ENCODE results near the gene CDK14. TPM values are rescaled to one million over a fixed set of nuclear protein-coding genes. Genes with fewer than 3 reads are reported as not detected.

The CDK14 gene
- total and polyA plus RNA-seq, 5 experiments from 2014 or later = 0.15 to 3.6 (median 2.8) TPM; not detected in 2

DNA sequence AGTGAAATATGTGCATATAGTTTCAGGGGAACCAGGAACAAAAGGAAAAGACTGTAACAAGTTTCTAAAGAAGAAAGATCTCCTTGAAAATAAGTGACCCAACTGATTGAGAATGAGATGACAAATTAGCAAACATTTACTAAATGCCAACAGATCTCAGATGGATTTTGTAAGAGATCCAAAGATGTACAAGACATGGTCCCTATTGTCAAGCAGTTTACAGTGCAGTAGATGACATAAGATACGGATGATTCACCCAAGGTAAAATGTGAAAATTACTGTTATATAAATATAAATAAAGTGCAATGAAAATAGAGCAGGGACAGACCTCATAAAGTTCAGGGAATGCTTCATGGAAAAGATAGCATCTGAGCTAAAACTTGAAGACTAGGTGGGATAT lies 546.6 kb downstream of the CDK14 start:
- H3K4me3 Mint-ChIP-seq = no peak overlapping the region
- H3K9me3 Mint-ChIP-seq = peaks cover 0 to 5% (median 0%) of the 10 kb centered on the region in 9 donors
- no peak overlapping the region for H3K27ac Mint-ChIP-seq
- DNase-seq = no peak
- POLR2A ChIA-PET = no interaction called here
- ATAC-seq = no peak
- H3K36me3 Mint-ChIP-seq = no peaks in the 10 kb centered on the region
- H3K27me3 Mint-ChIP-seq = peaks cover 0 to 20% (median 4%) of the 10 kb centered on the region in 5 donors
- peaks cover 0 to 15% (median 0%) of the 10 kb centered on the region in 4 donors for H3K4me1 Mint-ChIP-seq

DNA sequence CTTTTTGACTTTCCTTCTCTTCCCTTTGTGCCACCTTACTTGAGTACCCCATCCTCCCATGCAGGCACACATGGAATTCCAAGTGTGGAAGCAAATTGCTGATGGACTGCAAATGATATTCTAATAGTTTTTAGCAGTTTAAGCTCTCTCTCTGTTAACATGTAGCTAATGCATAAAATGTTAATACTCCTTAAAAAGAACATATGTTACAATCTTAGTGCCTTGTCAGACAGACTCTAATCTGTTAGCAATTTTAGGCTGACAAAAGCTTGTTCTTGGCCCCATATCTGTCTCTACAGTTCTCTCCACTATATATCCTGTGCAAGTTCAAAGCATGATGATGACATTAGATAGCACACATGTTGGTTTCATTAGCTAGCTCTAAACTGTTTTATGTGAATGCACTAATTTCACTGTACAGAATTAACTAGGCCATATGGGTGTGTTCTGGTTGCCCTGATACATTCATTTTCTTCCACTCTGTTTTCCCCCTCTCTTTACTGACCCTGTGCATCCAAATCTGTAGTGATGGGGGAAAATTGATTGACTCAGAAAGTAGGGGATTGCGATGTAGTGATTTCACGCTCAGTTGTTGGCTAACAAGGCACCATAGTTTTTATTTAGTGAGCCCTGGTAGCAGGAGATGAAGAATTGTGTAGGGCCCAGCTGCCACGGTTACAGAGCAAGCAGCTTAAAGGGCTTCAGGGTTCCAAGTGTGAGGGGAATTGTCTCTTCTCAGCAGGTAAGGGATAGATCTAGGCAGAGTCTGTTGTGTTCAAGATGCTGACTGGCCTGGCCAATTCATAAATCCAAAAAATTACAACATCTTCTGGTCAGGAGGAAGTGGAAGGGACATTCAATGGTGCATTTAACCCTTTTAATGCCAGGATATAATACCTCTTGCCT lies 553.5 kb downstream of the CDK14 start:
- POLR2A ChIA-PET = no interaction called here
- Mint-ChIP-seq H3K4me1 (no peaks in the 10 kb centered on the region), H3K27me3 (peaks cover 0 to 9% (median 0%) of the 10 kb centered on the region in 5 donors), H3K9me3 (no peaks in the 10 kb centered on the region), H3K4me3 (no peak overlapping the region), H3K27ac (no peak overlapping the region), H3K36me3 (no peaks in the 10 kb centered on the region)
- ATAC-seq = no peak
- no peak for DNase-seq

DNA sequence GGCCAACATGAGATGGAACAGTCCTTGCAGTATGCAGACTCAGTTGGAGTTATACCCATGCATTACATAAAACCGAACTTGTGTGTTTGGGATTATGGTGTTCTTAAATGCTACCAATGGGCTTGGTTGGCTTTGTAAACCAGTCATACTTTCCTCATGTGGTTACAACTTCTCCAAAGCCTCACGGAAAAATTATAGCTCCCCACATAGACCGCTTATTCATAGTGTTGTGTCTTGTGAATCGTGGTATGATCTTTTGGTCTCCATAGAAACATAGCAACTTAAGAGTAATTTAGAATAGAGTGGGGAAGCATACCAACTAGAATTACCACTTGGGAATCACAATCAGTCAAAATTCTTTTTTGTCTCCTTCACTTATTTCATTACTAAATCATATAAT lies 555.8 kb downstream of the CDK14 start:
- H3K27ac Mint-ChIP-seq = no peak overlapping the region
- no peak overlapping the region for H3K4me3 Mint-ChIP-seq
- H3K27me3 Mint-ChIP-seq = peaks cover 0 to 12% (median 0%) of the 10 kb centered on the region in 5 donors
- H3K9me3 Mint-ChIP-seq = no peaks in the 10 kb centered on the region
- no peaks in the 10 kb centered on the region for H3K36me3 Mint-ChIP-seq
- ATAC-seq (no peak), DNase-seq (no peak)
- no peaks in the 10 kb centered on the region for H3K4me1 Mint-ChIP-seq
- POLR2A ChIA-PET = no interaction called here

- peaks cover 0 to 8% (median 0%) of the 10 kb centered on the region in 5 donors for H3K27me3 Mint-ChIP-seq
- POLR2A ChIA-PET = no interaction called here
- H3K36me3 Mint-ChIP-seq = no peaks in the 10 kb centered on the region
- ATAC-seq = no peak
- H3K4me1 Mint-ChIP-seq = no peaks in the 10 kb centered on the region
- DNase-seq = no peak
- no peaks in the 10 kb centered on the region for H3K9me3 Mint-ChIP-seq
- H3K27ac Mint-ChIP-seq = no peak overlapping the region
- no peak overlapping the region for H3K4me3 Mint-ChIP-seq
These were observed 560.4 kb downstream of the CDK14 start for GRCh38 chr7:91156316-91157185.

GRCh38 chr7:91157579-91158320 lies 561.6 kb downstream of the CDK14 start:
- Mint-ChIP-seq H3K27ac (no peak overlapping the region), H3K9me3 (no peaks in the 10 kb centered on the region), H3K36me3 (no peaks in the 10 kb centered on the region), H3K4me3 (no peak overlapping the region), H3K27me3 (peaks cover 0 to 8% (median 0%) of the 10 kb centered on the region in 5 donors), H3K4me1 (no peaks in the 10 kb centered on the region)
- no peak for ATAC-seq
- no peak for DNase-seq
- POLR2A ChIA-PET = no interaction called here

DNA sequence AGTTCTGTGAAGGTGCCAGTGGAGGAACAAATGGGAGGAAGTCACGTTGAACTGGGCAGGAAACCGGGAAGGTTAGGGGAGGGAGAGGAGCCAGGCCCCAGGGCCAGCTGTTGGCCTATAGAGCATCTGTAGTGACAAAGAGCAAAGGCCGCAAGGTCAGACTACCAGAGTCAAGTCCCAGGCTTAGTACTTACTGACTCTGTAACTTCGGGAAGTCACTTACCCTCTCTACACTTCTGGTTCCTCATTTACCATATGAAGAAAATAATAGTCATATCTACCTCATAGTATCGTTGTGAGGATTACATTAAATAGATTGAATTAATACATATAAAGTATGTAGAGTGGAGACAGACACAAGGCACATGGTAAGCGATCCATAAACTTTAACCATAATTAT lies 566.3 kb downstream of the CDK14 start:
- peaks cover 0 to 4% (median 0%) of the 10 kb centered on the region in 5 donors for H3K27me3 Mint-ChIP-seq
- no peak for DNase-seq
- H3K27ac Mint-ChIP-seq = no peak overlapping the region
- POLR2A ChIA-PET = no interaction called here
- H3K4me1 Mint-ChIP-seq = peaks cover 0 to 19% (median 0%) of the 10 kb centered on the region in 4 donors
- no peaks in the 10 kb centered on the region for H3K9me3 Mint-ChIP-seq
- no peak overlapping the region for H3K4me3 Mint-ChIP-seq
- ATAC-seq = no peak
- H3K36me3 Mint-ChIP-seq = no peaks in the 10 kb centered on the region

- Mint-ChIP-seq H3K9me3 (no peaks in the 10 kb centered on the region), H3K4me1 (peaks cover 0 to 19% (median 0%) of the 10 kb centered on the region in 4 donors), H3K27me3 (peaks cover 0 to 4% (median 0%) of the 10 kb centered on the region in 5 donors), H3K4me3 (no peak overlapping the region), H3K36me3 (no peaks in the 10 kb centered on the region), H3K27ac (peak overlapping the region in 2 of 10 donors; percentile 10 to 13)
- no peak for DNase-seq
- no peak for ATAC-seq
- POLR2A ChIA-PET = no interaction called here
These were observed 568.4 kb downstream of the CDK14 start for GRCh38 chr7:91164506-91164905.

DNA sequence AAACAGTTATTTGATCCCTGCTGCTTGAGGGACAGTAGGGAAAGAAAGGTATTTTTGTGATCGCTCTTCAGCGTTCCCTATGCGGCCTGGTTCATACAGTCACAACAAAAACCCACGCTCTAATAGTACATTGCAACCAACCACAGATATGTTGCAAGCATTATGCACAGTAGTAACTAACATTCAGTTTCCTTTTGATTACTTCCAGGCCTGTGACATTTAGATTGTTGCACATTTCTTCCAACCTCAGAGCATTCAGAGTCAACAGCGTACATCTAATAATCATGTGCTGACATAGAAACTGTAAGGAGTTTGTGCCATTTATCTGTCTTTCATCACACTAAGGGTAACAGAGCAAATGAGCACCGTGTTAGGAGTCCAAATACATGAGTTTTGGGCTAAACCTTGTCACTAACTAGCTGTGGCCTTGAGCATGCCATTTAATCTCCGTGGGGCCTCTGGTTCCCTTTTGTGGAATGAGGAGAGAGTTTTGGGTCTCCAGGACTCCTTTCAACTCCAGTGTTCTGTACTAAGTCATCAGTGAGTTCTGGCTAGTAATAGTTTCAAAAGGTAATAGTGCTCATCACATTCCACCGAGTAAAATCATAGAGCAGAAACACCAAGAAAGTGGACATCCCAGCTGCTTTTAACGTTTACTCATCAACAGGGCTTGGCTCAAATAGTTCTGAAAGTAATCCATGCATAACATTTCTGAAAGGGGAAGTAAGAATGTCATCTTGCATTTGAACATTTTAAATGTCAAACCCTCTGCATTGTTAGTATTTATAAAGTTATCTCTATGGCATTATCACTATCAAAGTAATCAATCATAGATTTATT lies 569.1 kb downstream of the CDK14 start:
- ATAC-seq (no peak), DNase-seq (no peak)
- POLR2A ChIA-PET = no interaction called here
- H3K4me1 Mint-ChIP-seq = peaks cover 0 to 19% (median 0%) of the 10 kb centered on the region in 4 donors
- H3K27ac Mint-ChIP-seq = peak overlapping the region in 1 of 10 donors; percentile 10
- H3K36me3 Mint-ChIP-seq = no peaks in the 10 kb centered on the region
- no peaks in the 10 kb centered on the region for H3K9me3 Mint-ChIP-seq
- H3K4me3 Mint-ChIP-seq = no peak overlapping the region
- H3K27me3 Mint-ChIP-seq = peaks cover 0 to 3% (median 0%) of the 10 kb centered on the region in 5 donors

DNA sequence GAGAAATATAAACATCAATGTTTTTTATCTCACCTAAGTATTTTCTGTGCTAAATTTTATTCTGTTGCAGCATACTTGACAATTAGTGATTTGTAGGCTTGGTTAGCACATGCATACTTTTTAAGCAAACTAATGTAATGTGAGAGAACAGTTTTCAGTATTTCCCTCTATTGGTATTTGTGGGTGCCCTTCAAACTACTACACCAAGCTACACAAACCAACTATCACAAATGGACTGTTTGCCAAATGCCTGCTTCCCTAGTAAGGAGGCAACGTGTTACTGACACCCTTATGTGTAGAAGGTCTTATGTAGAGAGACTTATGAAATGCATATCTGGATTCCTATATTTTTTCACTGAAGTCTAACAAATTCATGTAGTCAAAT lies 569.7 kb downstream of the CDK14 start:
- H3K27ac Mint-ChIP-seq = peak overlapping the region in 1 of 10 donors; percentile 10
- H3K4me3 Mint-ChIP-seq = no peak overlapping the region
- POLR2A ChIA-PET = no interaction called here
- H3K9me3 Mint-ChIP-seq = no peaks in the 10 kb centered on the region
- H3K4me1 Mint-ChIP-seq = peaks cover 0 to 19% (median 0%) of the 10 kb centered on the region in 4 donors
- no peak for DNase-seq
- H3K36me3 Mint-ChIP-seq = no peaks in the 10 kb centered on the region
- peaks cover 0 to 3% (median 0%) of the 10 kb centered on the region in 5 donors for H3K27me3 Mint-ChIP-seq
- ATAC-seq = no peak

DNA sequence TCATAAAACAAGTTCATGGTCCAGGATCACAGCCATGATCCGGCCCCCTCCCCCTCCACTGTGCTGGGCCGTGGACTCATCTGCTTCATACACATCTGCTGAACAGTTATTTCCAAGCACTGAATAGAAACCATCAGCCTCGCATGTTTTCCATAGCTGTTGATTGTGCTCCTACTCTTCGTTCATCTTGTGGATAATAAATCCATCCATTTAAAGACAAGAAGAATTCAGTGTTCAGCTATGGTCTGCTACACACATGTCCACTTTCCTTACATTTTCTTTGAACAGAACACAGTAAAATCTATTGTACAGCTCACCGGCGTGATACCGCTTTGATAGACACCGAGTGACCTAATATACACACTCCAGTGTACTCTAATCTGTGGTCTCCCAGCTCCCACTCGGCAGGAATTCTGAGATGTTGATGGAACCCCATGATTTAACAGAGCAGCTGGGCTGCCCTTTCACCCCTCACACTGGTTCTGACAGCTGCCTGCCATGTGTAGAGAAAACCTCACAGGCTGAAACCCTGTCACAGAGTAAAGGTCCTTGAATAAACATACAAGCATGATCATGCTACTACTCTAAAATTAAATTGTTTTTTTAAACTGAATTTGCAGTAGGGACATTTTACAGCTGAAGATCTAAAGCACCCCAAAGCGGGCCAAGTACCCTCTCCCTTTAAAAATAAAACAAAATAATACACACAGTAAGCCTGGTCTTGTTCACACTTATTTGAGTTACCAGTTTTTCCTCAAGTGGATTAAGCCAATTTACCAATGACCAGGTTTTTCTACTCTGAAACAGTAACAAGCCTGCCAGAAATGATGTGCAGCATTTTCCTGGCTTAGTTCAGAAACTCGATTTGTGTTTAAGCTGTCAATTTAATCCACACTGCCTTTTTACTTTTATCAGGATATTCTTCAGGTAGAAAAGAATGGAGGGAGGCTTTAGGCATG lies 573.0 kb downstream of the CDK14 start:
- peaks cover 0 to 19% (median 0%) of the 10 kb centered on the region in 4 donors for H3K4me1 Mint-ChIP-seq
- no peak overlapping the region for H3K4me3 Mint-ChIP-seq
- H3K27ac Mint-ChIP-seq = no peak overlapping the region
- H3K36me3 Mint-ChIP-seq = no peaks in the 10 kb centered on the region
- H3K9me3 Mint-ChIP-seq = no peaks in the 10 kb centered on the region
- POLR2A ChIA-PET = no interaction called here
- H3K27me3 Mint-ChIP-seq = peaks cover 0 to 14% (median 0%) of the 10 kb centered on the region in 5 donors
- DNase-seq (no peak), ATAC-seq (no peak)

- no peak overlapping the region for H3K27ac Mint-ChIP-seq
- DNase-seq (no peak), ATAC-seq (no peak)
- H3K36me3 Mint-ChIP-seq = no peaks in the 10 kb centered on the region
- no peak overlapping the region for H3K4me3 Mint-ChIP-seq
- peaks cover 0 to 13% (median 0%) of the 10 kb centered on the region in 4 donors for H3K4me1 Mint-ChIP-seq
- POLR2A ChIA-PET = interaction anchor here (0.7 kb wide), 1 partner anchor 13 kb away, joined by 5 read pairs; no protein-coding TSS in a partner anchor
- H3K27me3 Mint-ChIP-seq = peaks cover 0 to 14% (median 0%) of the 10 kb centered on the region in 5 donors
- H3K9me3 Mint-ChIP-seq = no peaks in the 10 kb centered on the region
These were observed 573.7 kb downstream of the CDK14 start for GRCh38 chr7:91169830-91170191.

Measured in naive thymus-derived CD8-positive, alpha-beta T cell (primary cell).